H1 (cell line): Measurements from ENCODE around the gene ETS1. TPM values are rescaled to one million over a fixed set of nuclear protein-coding genes. Genes with fewer than 3 reads are reported as not detected.

Experiments
- CTCF ChIA-PET: fragments of 300-600 bp; sonication (Branson Sonifier 250); formaldehyde crosslinking; loops from one replicate; lab custom pipeline; 2021; ENCODE audit not compliant: partially characterized antibody; lab: Charles Lee
- POLR2A ChIA-PET: fragments of 300-600 bp; sonication (Branson Sonifier 250); formaldehyde crosslinking; loops from one replicate; lab custom pipeline; 2021; ENCODE audit warnings: inconsistent platforms; ENCODE audit not compliant: partially characterized antibody; lab: Charles Lee
- DNase-seq, 2 experiments: peaks; one replicate each; pipeline versions ENCODE4 v3.0.0 to v3.0.0-alpha.2; 2010 to 2022; ENCODE audit warnings: low spot score in 2 of 2, low read depth in 1 of 2, mixed read lengths in 1 of 2
- FAIRE-seq: peaks from 2 replicates; lab custom pipeline; 2011; peaks lifted over from hg19 to GRCh38; lab: Jason Lieb, UNC
- H2AFZ ChIP-seq: 2 replicates; pipeline ENCODE4 v1.8.1; 2012; ENCODE audit warnings: low read length, inconsistent platforms
- H2AK5ac ChIP-seq: 2 replicates; pipeline ENCODE4 v1.6.1; 2013; ENCODE audit warnings: low read depth, low read length
- H2BK120ac ChIP-seq: replicated peaks from 2 replicates; pipeline ENCODE3; 2013; ENCODE audit warnings: low read depth, low read length, inconsistent platforms
- H2BK12ac ChIP-seq: 2 replicates; pipeline ENCODE4 v1.6.1; 2013; ENCODE audit warnings: low read depth, low read length
- H2BK15ac ChIP-seq: 2 replicates; pipeline ENCODE4 v1.6.1; 2013; ENCODE audit warnings: low read length
- H2BK20ac ChIP-seq: 2 replicates; pipeline ENCODE4 v1.6.1; 2013; ENCODE audit warnings: low read length
- H2BK5ac ChIP-seq: 2 replicates; pipeline ENCODE4 v1.6.1; 2013; ENCODE audit warnings: low read depth, low read length
- H3K14ac ChIP-seq: 2 replicates; pipeline ENCODE4 v1.6.1; 2013; ENCODE audit warnings: inconsistent platforms; ENCODE audit not compliant: insufficient read length
- H3K18ac ChIP-seq: 2 replicates; pipeline ENCODE4 v1.6.1; 2013; ENCODE audit warnings: low read length; ENCODE audit errors: extremely low read depth
- H3K23ac ChIP-seq: 2 replicates; pipeline ENCODE4 v1.6.1; 2013; ENCODE audit warnings: inconsistent platforms; ENCODE audit not compliant: insufficient read length
- H3K23me2 ChIP-seq: 2 replicates; pipeline ENCODE4 v1.6.1; 2013; ENCODE audit warnings: low read depth, low read length
- H3K27ac ChIP-seq: 2 replicates; pipeline ENCODE4 v1.6.1; 2011; ENCODE audit warnings: low read depth, low read length, inconsistent platforms
- H3K27me3 ChIP-seq, 4 experiments: replicated peaks in 1 of 4; 1 replicate in 1 of 4; 2 replicates in 3 of 4; pipeline versions ENCODE4 v1.6.1 to v1.8.1; 2011 to 2013; ENCODE audit warnings: low read length in 3 of 4, mild to moderate bottlenecking in 3 of 4, inconsistent platforms in 2 of 4, mixed read lengths in 2 of 4, moderate library complexity in 1 of 4; ENCODE audit not compliant: control insufficient read depth in 3 of 4, insufficient read depth in 3 of 4; ENCODE audit errors: extremely low read depth in 1 of 4
- H3K36me3 ChIP-seq, 4 experiments: 2 replicates each; pipeline versions ENCODE4 v1.6.1 to v1.8.1; 2011 to 2013; ENCODE audit warnings: mild to moderate bottlenecking in 4 of 4, low read length in 3 of 4, moderate library complexity in 2 of 4, control low read depth in 1 of 4, inconsistent platforms in 1 of 4; ENCODE audit not compliant: insufficient read depth in 4 of 4, control insufficient read depth in 2 of 4
- H3K4ac ChIP-seq: replicated peaks from 2 replicates; pipeline ENCODE3; 2013; ENCODE audit warnings: low read length, low read depth, mixed read lengths, inconsistent platforms; ENCODE audit not compliant: insufficient read length
- H3K4me1 ChIP-seq, 4 experiments: replicated peaks in 1 of 4; 1 replicate in 1 of 4; 2 replicates in 3 of 4; pipeline versions ENCODE4 v1.6.1 to v1.8.1; 2011 to 2013; ENCODE audit warnings: low read length in 3 of 4, inconsistent platforms in 2 of 4, mixed read lengths in 1 of 4; ENCODE audit not compliant: insufficient read depth in 4 of 4, control insufficient read depth in 3 of 4
- H3K4me2 ChIP-seq, 2 experiments: 2 replicates each; pipeline versions ENCODE4 v1.6.1 to v1.8.1; 2011 to 2013; ENCODE audit warnings: low read depth in 2 of 2, low read length in 2 of 2, control low read depth in 1 of 2, inconsistent platforms in 1 of 2, mild to moderate bottlenecking in 1 of 2; ENCODE audit not compliant: insufficient read depth in 1 of 2
- H3K4me3 ChIP-seq, 4 experiments: fragments of 200-600, 300-600 bp in 1 of 4; sonication (generic), shearing (Covaris generic), sonication (Bioruptor Twin) in 1 of 4; 2 replicates each; pipeline versions ENCODE4 v1.5.1 to v1.8.1; 2011 to 2016; ENCODE audit warnings: low read length in 4 of 4, low read depth in 3 of 4, control low read depth in 2 of 4, inconsistent platforms in 2 of 4, mild to moderate bottlenecking in 2 of 4, mixed read lengths in 1 of 4, moderate library complexity in 1 of 4; ENCODE audit not compliant: insufficient read depth in 2 of 4; ENCODE audit errors: extremely low read depth in 1 of 4
- H3K56ac ChIP-seq: replicated peaks from 2 replicates; pipeline ENCODE3; 2013; ENCODE audit warnings: low read depth, mild to moderate bottlenecking, mixed read lengths, low read length, inconsistent platforms; ENCODE audit not compliant: insufficient read length
- H3K79me1 ChIP-seq: 2 replicates; pipeline ENCODE4 v1.6.1; 2013; ENCODE audit warnings: low read depth, low read length, control low read depth
- H3K79me2 ChIP-seq, 2 experiments: 2 replicates each; pipeline versions ENCODE4 v1.6.1 to v1.8.1; 2012 to 2013; ENCODE audit warnings: low read length in 2 of 2, mild to moderate bottlenecking in 2 of 2, inconsistent platforms in 1 of 2; ENCODE audit not compliant: insufficient read depth in 2 of 2, control insufficient read depth in 1 of 2
- H3K9ac ChIP-seq, 4 experiments: replicated peaks in 1 of 4; 1 replicate in 1 of 4; 2 replicates in 3 of 4; pipeline versions ENCODE4 v1.6.1 to v1.8.1; 2011 to 2013; ENCODE audit warnings: low read depth in 3 of 4, low read length in 3 of 4, control low read depth in 2 of 4, mild to moderate bottlenecking in 2 of 4, moderate library complexity in 2 of 4, inconsistent platforms in 1 of 4; ENCODE audit errors: extremely low read depth in 1 of 4
- H3K9me3 ChIP-seq, 2 experiments: 2 replicates each; pipeline versions ENCODE4 v1.6.1 to v1.8.1; 2012 to 2013; ENCODE audit warnings: mild to moderate bottlenecking in 2 of 2, moderate library complexity in 2 of 2, control low read depth in 1 of 2, inconsistent platforms in 1 of 2, low read depth in 1 of 2, low read length in 1 of 2, mixed read lengths in 1 of 2; ENCODE audit not compliant: insufficient read depth in 2 of 2
- H4K20me1 ChIP-seq, 2 experiments: replicated peaks in 1 of 2; 2 replicates each; pipeline versions ENCODE3 to v1.8.1; 2011 to 2013; ENCODE audit warnings: inconsistent platforms in 2 of 2, low read length in 2 of 2, mild to moderate bottlenecking in 1 of 2; ENCODE audit not compliant: insufficient read depth in 2 of 2, control insufficient read depth in 1 of 2
- H4K5ac ChIP-seq: 2 replicates; pipeline ENCODE4 v1.6.1; 2013; ENCODE audit warnings: low read length, low read depth, mixed read lengths, inconsistent platforms; ENCODE audit not compliant: insufficient read length
- H4K8ac ChIP-seq: 2 replicates; pipeline ENCODE4 v1.8.0; 2013; ENCODE audit warnings: mild to moderate bottlenecking, moderate library complexity, low read length, inconsistent platforms; ENCODE audit not compliant: insufficient read depth; ENCODE audit errors: extremely low read depth
- H4K91ac ChIP-seq: replicated peaks from 2 replicates; pipeline ENCODE3; 2013; ENCODE audit warnings: low read length, mixed read lengths, inconsistent platforms; ENCODE audit not compliant: insufficient read length
- BACH1 ChIP-seq: IDR thresholded peaks from 2 replicates; pipeline ENCODE4 v1.6.1; 2012; ENCODE audit warnings: low read length, improper control_type of control experiment
- CREB1 ChIP-seq: IDR thresholded peaks from 2 replicates; pipeline ENCODE4 v1.6.1; 2012; ENCODE audit warnings: inconsistent platforms
- EZH2 ChIP-seq: fragments of 200-600 bp; sonication (generic); IDR thresholded peaks from 2 replicates; pipeline ENCODE4 v1.7.1; 2012; ENCODE audit warnings: low read depth, mild to moderate bottlenecking, moderate library complexity, low read length, inconsistent platforms; ENCODE audit not compliant: severe bottlenecking
- HDAC2 ChIP-seq, 2 experiments: fragments of 300-600 bp in 1 of 2; sonication (generic) in 1 of 2; IDR thresholded peaks; 2 replicates each; pipeline ENCODE4 v1.6.1; 2011 to 2012; ENCODE audit warnings: low read depth in 2 of 2, low read length in 2 of 2, mild to moderate bottlenecking in 2 of 2, moderate library complexity in 2 of 2, borderline replicate concordance in 1 of 2, inconsistent platforms in 1 of 2
- MAFK ChIP-seq: IDR thresholded peaks from 2 replicates; pipeline ENCODE4 v1.6.1; 2012; ENCODE audit warnings: low read depth, mild to moderate bottlenecking, improper control_type of control experiment, low read length
- NANOG ChIP-seq: IDR thresholded peaks from 2 replicates; pipeline ENCODE4 v1.6.1; 2011; ENCODE audit warnings: low read length, low read depth, mild to moderate bottlenecking, inconsistent platforms; ENCODE audit not compliant: insufficient read depth, poor library complexity, severe bottlenecking
- RXRA ChIP-seq: IDR thresholded peaks from 2 replicates; pipeline ENCODE4 v1.6.1; 2011; ENCODE audit warnings: low read depth, mild to moderate bottlenecking, low read length, moderate library complexity; ENCODE audit not compliant: insufficient read depth
- SIX5 ChIP-seq: IDR thresholded peaks from 2 replicates; pipeline ENCODE4 v1.6.1; 2011; ENCODE audit warnings: mild to moderate bottlenecking, low read depth, low read length
- SP4 ChIP-seq: IDR thresholded peaks from 2 replicates; pipeline ENCODE4 v1.6.1; 2012; ENCODE audit warnings: low read length, inconsistent platforms
- SRF ChIP-seq: IDR thresholded peaks from 2 replicates; pipeline ENCODE4 v1.6.1; 2011; ENCODE audit warnings: mild to moderate bottlenecking, low read depth, low read length, moderate library complexity
- TAF1 ChIP-seq: IDR thresholded peaks from 2 replicates; pipeline ENCODE4 v1.6.1; 2011; ENCODE audit warnings: mild to moderate bottlenecking, low read depth, low read length
- TAF7 ChIP-seq: optimal IDR thresholded peaks from 2 replicates; pipeline ENCODE3; 2011; ENCODE audit warnings: low read depth, mild to moderate bottlenecking, inconsistent platforms, low read length, moderate library complexity, borderline replicate concordance
- TCF12 ChIP-seq: IDR thresholded peaks from 2 replicates; pipeline ENCODE4 v1.6.1; 2011; ENCODE audit warnings: low read depth, mild to moderate bottlenecking, low read length
- WGBS, 2 experiments: shearing (Covaris generic) in 1 of 2; methylation state at CpG; one replicate each; pipeline versions ENCODE4 v1.1.6 to v1.1.7; 2013 to 2015; ENCODE audit warnings: low lambda C conversion rate in 2 of 2, mixed read lengths in 2 of 2, inconsistent platforms in 1 of 2, low coverage in 1 of 2, missing lambda C conversion rate in 1 of 2; ENCODE audit not compliant: insufficient replicate concordance in 2 of 2, insufficient coverage in 1 of 2, insufficient read length in 1 of 2; ENCODE audit errors: extremely low coverage in 1 of 2, missing lambda C conversion rate in 1 of 2; 5-methylcytosine and 5-hydroxymethylcytosine counted together
- polyA plus RNA-seq, 7 experiments: library from polyadenylated mRNA; depleted of rRNA in 3 of 7; stranded (reverse) in 5 of 7; unstranded in 2 of 7; fragments of >200 nt in 5 of 7; fragments of 200-250 nt in 2 of 7; gene quantifications; 1 replicate in 5 of 7; 2 replicates in 1 of 7; 4 replicates in 1 of 7; pipeline versions ENCODE4 v1.2.1 to v1.2.3, GENCODE V29; 2011 to 2013; ENCODE audit warnings: missing spikeins in 2 of 7, mixed read lengths in 2 of 7
- total RNA-seq: library from RNA; stranded (reverse); fragmentation: NEBNext Ultra II Directional; extraction: Animal tissue kit (Norgen Biotek cat#: 25700); gene quantifications from 2 replicates; pipeline ENCODE4 v1.2.1, GENCODE V29; 2021

ETS1 gene
- total and polyA plus RNA-seq, 2 of the 8 experiments (the other 6 are each of a cell fraction or from before 2014, with no cell fraction given): 10.0 to 35.3 TPM

- no peaks in the 10 kb centered on the region for H3K9me3 ChIP-seq
- no peak overlapping the region for H2BK120ac ChIP-seq
- POLR2A ChIA-PET: interaction anchor here (1.0 to 1.5 kb wide), 4 partner anchors 13 to 289 kb away, joined by 3 to 8 read pairs (median 4); no protein-coding TSS in a partner anchor
- H4K91ac ChIP-seq: no peak overlapping the region
- no peak overlapping the region for H2AFZ ChIP-seq
- H3K9ac ChIP-seq: no peak overlapping the region
- no peaks in the 10 kb centered on the region for H3K36me3 ChIP-seq
- no peak overlapping the region for H3K27ac ChIP-seq
- 88% methylated on average over 5 of the region's 5 CpGs; no CpG with 5 or more reads in 1 of the 2 experiments for WGBS, 2 experiments
- H2AK5ac ChIP-seq: no peak overlapping the region
- CTCF ChIA-PET: interaction anchor here (0.6 to 1.8 kb wide), 5 partner anchors 21 to 874 kb away, joined by 3 to 5 read pairs (median 4); no protein-coding TSS in a partner anchor
- H4K8ac ChIP-seq: no peak overlapping the region
- no peak for DNase-seq
- H4K20me1 ChIP-seq: peaks cover 0 to 3% of the 10 kb centered on the region in 2 experiments
- H3K4me1 ChIP-seq: peaks cover 6 to 19% (median 12%) of the 10 kb centered on the region in 4 experiments; a peak in 6 of 7 replicates
- H3K18ac ChIP-seq: no peak overlapping the region
- H3K4me2 ChIP-seq: peak overlapping the region; percentile 74 to 88; a peak in 2 of 4 replicates
- H3K79me2 ChIP-seq: no peaks in the 10 kb centered on the region
- H2BK5ac ChIP-seq: no peak overlapping the region
- no peak overlapping the region for H3K56ac ChIP-seq
- H3K23ac ChIP-seq: no peak overlapping the region
- no peak overlapping the region for H2BK15ac ChIP-seq
- 0 out of 8 replicates have a peak overlapping the region, but pooled peaks of 1 of the 4 experiments have one; percentile 13 for H3K4me3 ChIP-seq
- no peak overlapping the region for H3K4ac ChIP-seq
- H3K27me3 ChIP-seq: peaks cover 3 to 57% (median 28%) of the 10 kb centered on the region in 4 experiments; a peak in 6 of 7 replicates
- H3K23me2 ChIP-seq: 0 out of 2 replicates have a peak, but pooled peaks cover 2% of the 10 kb centered on the region
- no peak overlapping the region for H4K5ac ChIP-seq
- H2BK20ac ChIP-seq: no peak overlapping the region
- no peak overlapping the region for H3K14ac ChIP-seq
- FAIRE-seq: no peak
- no peaks in the 10 kb centered on the region for H3K79me1 ChIP-seq
- H2BK12ac ChIP-seq: no peak overlapping the region
- TF ChIP-seq BACH1 (no peak), TCF12 (no peak), EZH2 (no peak), SIX5 (no peak), HDAC2 (IDR thresholded peaks at IDR 0.05; ENCODE audit: borderline replicate concordance in 1 of 2, low read depth in 2 of 2, low read length in 2 of 2) (no peak), TAF1 (no peak), SP4 (no peak), CREB1 (no peak), RXRA (no peak), TAF7 (no peak), NANOG (no peak), MAFK (no peak), SRF (no peak)
Observed at GRCh38 chr11:128532016-128532571, 55.3 kb downstream of the ETS1 start.
